ENCODE measurements around the gene PLCD4. TPM values are rescaled to one million over a fixed set of nuclear protein-coding genes. Genes with fewer than 3 reads are reported as not detected.

The PLCD4 gene
- polyA plus RNA-seq, 3 donors = 0.04 to 0.05 TPM; not detected in 1

DNA sequence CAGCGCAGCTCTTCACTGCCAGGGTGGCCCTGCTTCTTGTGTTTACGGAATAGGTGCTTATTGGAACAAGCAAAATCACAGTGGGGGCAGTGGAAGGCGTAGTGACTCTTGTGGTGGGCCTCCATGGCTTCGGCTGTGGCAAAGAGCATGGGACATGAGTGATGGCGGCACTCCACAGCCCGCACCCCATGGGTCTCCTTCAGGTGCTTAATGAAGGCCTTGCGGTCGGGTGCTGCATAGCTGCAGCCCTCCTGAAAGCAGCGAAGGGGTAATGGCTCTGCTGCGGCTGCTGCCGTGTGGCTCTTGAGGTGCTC is 41.0 kb downstream of the PLCD4 start:
- Mint-ChIP-seq H3K9me3 (no peaks in the 10 kb centered on the region), H3K36me3 (peaks cover 87 to 100% of the 10 kb centered on the region in 2 donors), H3K27me3 (ENCODE audit: low read depth in 3 of 3) (no peaks in the 10 kb centered on the region), H3K27ac (no peak overlapping the region), H3K4me1 (no peaks in the 10 kb centered on the region), H3K4me3 (no peak overlapping the region)
- Histone ChIP-seq H4K20me1 (ENCODE audit: insufficient read depth, low read length) (peaks cover 5% of the 10 kb centered on the region), H3K9me3 (replicated peaks in 1 of 2; ENCODE audit: control insufficient read depth in 1 of 2, insufficient read depth in 1 of 2, low read length in 2 of 2) (no peaks in the 10 kb centered on the region), H2AFZ (ENCODE audit: insufficient read depth, low read depth, low read length, poor library complexity, severe bottlenecking) (no peak overlapping the region), H3K27me3 (ENCODE audit: control insufficient read depth in 2 of 2, insufficient read depth in 2 of 2, low read length in 2 of 2) (no peaks in the 10 kb centered on the region), H3K9ac (ENCODE audit: insufficient read depth, low read length, poor library complexity, severe bottlenecking) (no peak overlapping the region), H3K4me3 (replicated peaks in 1 of 3; ENCODE audit: low read depth in 2 of 3, low read length in 3 of 3) (no peak overlapping the region), H3K27ac (ENCODE audit: low read depth in 1 of 2, low read length in 2 of 2) (no peak overlapping the region), H3K4me2 (replicated peaks; ENCODE audit: extremely low read depth, low read length, poor library complexity, severe bottlenecking) (no peak overlapping the region), H3K4me1 (ENCODE audit: control insufficient read depth in 1 of 2, insufficient read depth in 2 of 2, low read length in 2 of 2) (no peaks in the 10 kb centered on the region), H3K79me2 (ENCODE audit: insufficient read depth, low read length) (no peaks in the 10 kb centered on the region), H3K36me3 (replicated peaks in 1 of 2; ENCODE audit: control insufficient read depth in 1 of 2, insufficient read depth in 2 of 2, low read length in 2 of 2) (peaks cover 83 to 99% of the 10 kb centered on the region in 2 donors)
- intact Hi-C loops (cut with micrococcal nuclease) = no loop called here
- no peak for DNase-seq
- WGBS (ENCODE audit: insufficient coverage) = 95% methylated on average over 10 of the region's 11 CpGs
- TF ChIP-seq, protein P1, sequence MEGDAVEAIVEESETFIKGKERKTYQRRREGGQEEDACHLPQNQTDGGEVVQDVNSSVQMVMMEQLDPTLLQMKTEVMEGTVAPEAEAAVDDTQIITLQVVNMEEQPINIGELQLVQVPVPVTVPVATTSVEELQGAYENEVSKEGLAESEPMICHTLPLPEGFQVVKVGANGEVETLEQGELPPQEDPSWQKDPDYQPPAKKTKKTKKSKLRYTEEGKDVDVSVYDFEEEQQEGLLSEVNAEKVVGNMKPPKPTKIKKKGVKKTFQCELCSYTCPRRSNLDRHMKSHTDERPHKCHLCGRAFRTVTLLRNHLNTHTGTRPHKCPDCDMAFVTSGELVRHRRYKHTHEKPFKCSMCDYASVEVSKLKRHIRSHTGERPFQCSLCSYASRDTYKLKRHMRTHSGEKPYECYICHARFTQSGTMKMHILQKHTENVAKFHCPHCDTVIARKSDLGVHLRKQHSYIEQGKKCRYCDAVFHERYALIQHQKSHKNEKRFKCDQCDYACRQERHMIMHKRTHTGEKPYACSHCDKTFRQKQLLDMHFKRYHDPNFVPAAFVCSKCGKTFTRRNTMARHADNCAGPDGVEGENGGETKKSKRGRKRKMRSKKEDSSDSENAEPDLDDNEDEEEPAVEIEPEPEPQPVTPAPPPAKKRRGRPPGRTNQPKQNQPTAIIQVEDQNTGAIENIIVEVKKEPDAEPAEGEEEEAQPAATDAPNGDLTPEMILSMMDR (IDR thresholded peaks at IDR 0.05) = peak; percentile 40

DNA sequence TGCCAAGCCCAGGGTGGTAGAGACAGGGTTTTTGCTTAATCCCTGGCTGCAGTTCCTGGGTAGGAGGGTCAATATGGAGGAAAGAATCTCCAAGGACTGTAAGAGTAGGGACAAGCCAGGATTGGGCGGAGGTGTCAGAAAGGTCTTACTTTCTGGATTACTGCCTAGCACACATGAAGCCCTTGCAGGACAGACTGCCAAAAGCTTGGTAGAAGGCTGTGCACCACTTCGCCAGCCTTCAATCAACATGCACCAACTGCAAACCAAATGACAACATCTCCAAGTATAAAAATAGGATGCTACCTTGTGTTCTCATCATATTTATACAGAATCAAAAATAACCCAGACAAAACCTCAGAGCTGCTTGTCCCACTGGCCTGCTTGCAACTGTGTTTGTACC is 48.1 kb downstream of the PLCD4 start:
- 100% methylated on average over 1 of the region's 2 CpGs for WGBS (ENCODE audit: insufficient coverage)
- Histone ChIP-seq H3K4me1 (ENCODE audit: control insufficient read depth in 1 of 2, insufficient read depth in 2 of 2, low read length in 2 of 2) (peaks cover 15 to 19% of the 10 kb centered on the region in 2 donors), H3K27me3 (ENCODE audit: control insufficient read depth in 2 of 2, insufficient read depth in 2 of 2, low read length in 2 of 2) (no peaks in the 10 kb centered on the region), H3K36me3 (replicated peaks in 1 of 2; ENCODE audit: control insufficient read depth in 1 of 2, insufficient read depth in 2 of 2, low read length in 2 of 2) (peaks cover 49 to 72% of the 10 kb centered on the region in 2 donors), H2AFZ (ENCODE audit: insufficient read depth, low read depth, low read length, poor library complexity, severe bottlenecking) (no peak overlapping the region), H3K9ac (ENCODE audit: insufficient read depth, low read length, poor library complexity, severe bottlenecking) (no peak overlapping the region), H3K79me2 (ENCODE audit: insufficient read depth, low read length) (peaks cover 25% of the 10 kb centered on the region), H3K27ac (ENCODE audit: low read depth in 1 of 2, low read length in 2 of 2) (no peak overlapping the region), H3K4me2 (replicated peaks; ENCODE audit: extremely low read depth, low read length, poor library complexity, severe bottlenecking) (no peak overlapping the region), H4K20me1 (ENCODE audit: insufficient read depth, low read length) (no peaks in the 10 kb centered on the region), H3K9me3 (replicated peaks in 1 of 2; ENCODE audit: control insufficient read depth in 1 of 2, insufficient read depth in 1 of 2, low read length in 2 of 2) (no peaks in the 10 kb centered on the region), H3K4me3 (replicated peaks in 1 of 3; ENCODE audit: low read depth in 2 of 3, low read length in 3 of 3) (no peak overlapping the region)
- no peak for DNase-seq
- no peak overlapping the region for H3K4me3 Mint-ChIP-seq
- H3K27me3 Mint-ChIP-seq (ENCODE audit: low read depth in 3 of 3) = no peaks in the 10 kb centered on the region
- peaks cover 23% of the 10 kb centered on the region for H3K4me1 Mint-ChIP-seq
- TF ChIP-seq, protein P1 (IDR thresholded peaks at IDR 0.05) = no peak
- no peaks in the 10 kb centered on the region for H3K9me3 Mint-ChIP-seq
- H3K36me3 Mint-ChIP-seq = peaks cover 57 to 67% of the 10 kb centered on the region in 2 donors
- H3K27ac Mint-ChIP-seq = peak overlapping the region in 1 of 7 donors; percentile 15
- intact Hi-C loops (cut with micrococcal nuclease) = no loop called here
